ENCODE results near the gene MOGAT1.

DNA sequence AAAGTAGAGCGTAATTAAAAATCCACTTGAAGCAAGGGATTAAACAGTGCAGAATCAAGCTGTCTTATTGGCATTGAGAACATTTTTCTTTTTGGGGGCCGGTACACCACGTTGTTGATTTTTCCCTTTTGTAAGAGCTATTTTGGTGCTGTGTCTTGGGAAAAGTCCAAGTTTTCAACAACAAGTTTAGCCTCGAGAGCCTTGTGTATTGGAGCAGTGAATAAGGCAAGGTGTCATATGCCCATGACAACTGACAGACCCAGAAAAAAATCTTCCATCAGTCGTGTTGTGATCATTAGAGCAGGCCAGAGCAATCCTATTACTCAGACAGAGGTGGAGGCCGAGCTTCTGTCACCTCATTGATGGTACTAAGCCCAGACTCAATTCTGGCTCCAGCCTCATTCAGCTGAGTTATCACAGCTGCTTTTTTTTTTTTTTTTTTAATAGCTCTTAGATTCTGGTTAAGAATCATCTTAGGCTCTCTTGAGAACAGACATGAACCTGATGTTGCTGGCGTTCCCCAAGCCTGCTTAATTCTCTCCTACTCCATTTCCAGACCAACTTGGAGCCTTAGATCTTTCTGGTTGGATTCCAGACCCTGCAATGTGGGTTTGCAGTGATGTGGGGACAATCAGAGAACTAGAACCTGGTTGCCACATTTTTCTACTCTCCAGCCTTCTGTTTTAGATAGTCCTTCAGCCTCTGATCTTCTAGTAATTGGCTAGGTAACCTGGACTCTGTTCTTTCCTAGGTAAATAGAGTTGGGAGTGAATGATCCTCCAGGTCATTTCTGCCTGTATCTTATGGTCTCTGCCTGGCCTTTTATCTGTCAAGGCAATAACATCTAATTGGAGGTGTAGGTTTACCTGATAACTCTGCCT, 43.1 kb downstream of the MOGAT1 start:
- TF ChIP-seq EZH2phosphoT487 (conservative IDR thresholded peaks at IDR 0.05; ENCODE audit: low read length), result no peak
- TF ChIP-seq, protein P1, sequence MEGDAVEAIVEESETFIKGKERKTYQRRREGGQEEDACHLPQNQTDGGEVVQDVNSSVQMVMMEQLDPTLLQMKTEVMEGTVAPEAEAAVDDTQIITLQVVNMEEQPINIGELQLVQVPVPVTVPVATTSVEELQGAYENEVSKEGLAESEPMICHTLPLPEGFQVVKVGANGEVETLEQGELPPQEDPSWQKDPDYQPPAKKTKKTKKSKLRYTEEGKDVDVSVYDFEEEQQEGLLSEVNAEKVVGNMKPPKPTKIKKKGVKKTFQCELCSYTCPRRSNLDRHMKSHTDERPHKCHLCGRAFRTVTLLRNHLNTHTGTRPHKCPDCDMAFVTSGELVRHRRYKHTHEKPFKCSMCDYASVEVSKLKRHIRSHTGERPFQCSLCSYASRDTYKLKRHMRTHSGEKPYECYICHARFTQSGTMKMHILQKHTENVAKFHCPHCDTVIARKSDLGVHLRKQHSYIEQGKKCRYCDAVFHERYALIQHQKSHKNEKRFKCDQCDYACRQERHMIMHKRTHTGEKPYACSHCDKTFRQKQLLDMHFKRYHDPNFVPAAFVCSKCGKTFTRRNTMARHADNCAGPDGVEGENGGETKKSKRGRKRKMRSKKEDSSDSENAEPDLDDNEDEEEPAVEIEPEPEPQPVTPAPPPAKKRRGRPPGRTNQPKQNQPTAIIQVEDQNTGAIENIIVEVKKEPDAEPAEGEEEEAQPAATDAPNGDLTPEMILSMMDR (IDR thresholded peaks at IDR 0.05; ENCODE audit: insufficient read depth, low read length, poor library complexity, severe bottlenecking), result no peak

Measured in SU-DHL-6 (cell line).